NCI-H2196 (cell line): ENCODE measurements around the gene DACT1.
"Not testable (repeated sequence)": the region's sequence is repeated elsewhere in the genome, so short reads cannot be mapped to it uniquely, and the experiment has no call there.

ENCODE experiments used
- DNase-seq: peaks from one replicate; lab custom pipeline; 2025; ENCODE audit not compliant: unreplicated experiment; lab: John Stamatoyannopoulos, UW

Gene DACT1, protein sequence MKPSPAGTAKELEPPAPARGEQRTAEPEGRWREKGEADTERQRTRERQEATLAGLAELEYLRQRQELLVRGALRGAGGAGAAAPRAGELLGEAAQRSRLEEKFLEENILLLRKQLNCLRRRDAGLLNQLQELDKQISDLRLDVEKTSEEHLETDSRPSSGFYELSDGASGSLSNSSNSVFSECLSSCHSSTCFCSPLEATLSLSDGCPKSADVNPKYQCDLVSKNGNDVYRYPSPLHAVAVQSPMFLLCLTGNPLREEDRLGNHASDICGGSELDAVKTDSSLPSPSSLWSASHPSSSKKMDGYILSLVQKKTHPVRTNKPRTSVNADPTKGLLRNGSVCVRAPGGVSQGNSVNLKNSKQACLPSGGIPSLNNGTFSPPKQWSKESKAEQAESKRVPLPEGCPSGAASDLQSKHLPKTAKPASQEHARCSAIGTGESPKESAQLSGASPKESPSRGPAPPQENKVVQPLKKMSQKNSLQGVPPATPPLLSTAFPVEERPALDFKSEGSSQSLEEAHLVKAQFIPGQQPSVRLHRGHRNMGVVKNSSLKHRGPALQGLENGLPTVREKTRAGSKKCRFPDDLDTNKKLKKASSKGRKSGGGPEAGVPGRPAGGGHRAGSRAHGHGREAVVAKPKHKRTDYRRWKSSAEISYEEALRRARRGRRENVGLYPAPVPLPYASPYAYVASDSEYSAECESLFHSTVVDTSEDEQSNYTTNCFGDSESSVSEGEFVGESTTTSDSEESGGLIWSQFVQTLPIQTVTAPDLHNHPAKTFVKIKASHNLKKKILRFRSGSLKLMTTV

DNA sequence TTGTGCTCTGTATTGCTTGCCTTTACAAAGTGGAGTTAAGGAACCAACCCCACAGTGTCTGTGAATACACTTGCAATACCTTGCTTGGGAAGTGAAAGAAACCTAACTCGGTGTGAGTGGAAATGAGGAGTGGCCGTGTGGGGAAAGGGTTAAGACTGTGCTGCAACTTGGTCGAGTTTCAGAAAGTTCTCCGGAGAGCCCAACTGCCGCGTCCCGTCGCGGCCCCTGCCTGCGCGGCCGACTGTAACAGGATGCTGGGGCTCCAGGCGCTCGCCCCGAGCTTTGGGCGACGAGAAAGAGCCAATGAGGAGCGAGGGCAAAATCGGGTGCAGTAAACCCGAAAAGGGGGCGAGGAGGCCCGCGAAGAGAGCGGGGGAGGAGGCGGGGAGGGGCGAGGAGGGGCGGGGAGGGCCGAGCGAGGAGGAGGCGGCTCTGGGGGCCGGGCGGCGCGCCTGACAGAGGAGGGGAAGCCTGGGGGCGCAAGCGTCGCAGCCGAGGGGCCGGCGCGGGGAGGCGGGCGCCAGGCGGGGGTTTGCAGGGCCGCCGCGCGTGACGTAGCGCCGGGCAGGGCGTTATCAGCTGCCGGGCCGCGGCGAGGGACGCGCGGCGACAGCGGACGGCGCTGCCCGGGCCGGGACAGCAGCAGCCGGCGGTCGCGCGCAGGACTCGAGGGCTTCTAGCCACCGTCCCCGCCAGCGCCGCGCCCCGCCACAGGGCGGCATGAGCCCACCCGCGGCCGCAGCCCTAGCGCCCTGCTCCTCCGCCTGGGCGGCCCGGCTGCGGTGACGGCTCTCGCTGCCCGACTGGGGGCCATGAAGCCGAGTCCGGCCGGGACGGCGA lies at the start of gene DACT1:
DACT1 (plus strand) TSS at position 572 of the 840 bp plus-strand sequence; CDS start at position 813, 241 bp downstream.
- DNase-seq = no peak

DNA sequence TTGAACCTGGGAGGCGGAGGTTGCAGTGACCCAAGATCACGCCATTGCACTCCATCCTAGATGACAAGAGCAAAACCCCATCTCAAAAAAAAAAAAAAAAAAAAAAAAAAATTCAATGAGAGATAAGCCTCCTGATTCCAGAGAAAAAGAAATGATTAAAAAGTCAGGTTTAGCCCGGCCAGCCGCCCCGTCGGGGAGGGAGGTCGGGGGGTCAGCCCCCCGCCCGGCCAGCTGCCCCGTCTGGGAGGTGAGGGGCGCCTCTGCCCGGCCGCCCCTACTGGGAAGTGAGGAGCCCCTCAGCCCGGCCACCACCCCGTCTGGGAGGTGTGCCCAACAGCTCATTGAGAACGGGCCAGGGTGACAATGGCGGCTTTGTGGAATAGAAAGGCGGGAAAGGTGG lies 49.4 kb upstream of the DACT1 start:
- DNase-seq = not testable (repeated sequence)

DNA sequence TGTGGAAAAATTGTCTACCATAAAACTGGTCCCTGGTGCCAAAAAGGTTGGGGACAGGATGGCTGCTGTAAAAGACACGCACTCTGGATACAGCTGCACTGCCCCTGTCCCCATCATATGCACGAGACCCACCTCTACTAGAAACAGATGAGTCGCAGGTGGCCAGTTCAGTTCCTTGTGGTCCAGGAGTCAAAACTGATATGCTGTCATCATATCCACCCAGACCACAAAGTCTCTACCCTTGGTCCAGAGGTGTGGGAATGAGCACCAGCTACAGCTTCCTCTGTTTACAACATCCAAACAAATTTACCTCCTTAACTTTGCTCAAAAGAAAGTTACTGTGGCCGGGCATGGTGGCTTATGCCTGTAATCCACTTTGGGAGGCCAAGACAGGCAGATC lies 43.8 kb upstream of the DACT1 start:
- no peak for DNase-seq

DNA sequence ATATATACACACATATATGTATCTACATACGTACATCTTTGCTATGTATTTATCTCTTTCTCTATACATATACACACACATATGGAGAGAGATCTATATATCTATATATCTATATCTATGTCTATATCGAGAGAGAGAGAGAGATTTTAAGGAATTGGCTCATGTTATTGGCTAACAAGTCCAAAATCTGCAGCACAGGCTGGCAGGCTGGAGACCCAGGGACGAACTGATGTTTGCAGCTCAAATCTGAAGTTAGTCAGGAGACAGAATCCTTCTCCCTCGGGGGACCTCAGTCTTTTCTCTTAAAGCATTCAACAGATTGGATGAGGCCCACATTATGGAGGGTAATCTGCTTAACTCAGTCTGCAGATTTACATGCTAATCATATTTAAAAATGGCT lies 40.7 kb upstream of the DACT1 start:
- no peak for DNase-seq

DNA sequence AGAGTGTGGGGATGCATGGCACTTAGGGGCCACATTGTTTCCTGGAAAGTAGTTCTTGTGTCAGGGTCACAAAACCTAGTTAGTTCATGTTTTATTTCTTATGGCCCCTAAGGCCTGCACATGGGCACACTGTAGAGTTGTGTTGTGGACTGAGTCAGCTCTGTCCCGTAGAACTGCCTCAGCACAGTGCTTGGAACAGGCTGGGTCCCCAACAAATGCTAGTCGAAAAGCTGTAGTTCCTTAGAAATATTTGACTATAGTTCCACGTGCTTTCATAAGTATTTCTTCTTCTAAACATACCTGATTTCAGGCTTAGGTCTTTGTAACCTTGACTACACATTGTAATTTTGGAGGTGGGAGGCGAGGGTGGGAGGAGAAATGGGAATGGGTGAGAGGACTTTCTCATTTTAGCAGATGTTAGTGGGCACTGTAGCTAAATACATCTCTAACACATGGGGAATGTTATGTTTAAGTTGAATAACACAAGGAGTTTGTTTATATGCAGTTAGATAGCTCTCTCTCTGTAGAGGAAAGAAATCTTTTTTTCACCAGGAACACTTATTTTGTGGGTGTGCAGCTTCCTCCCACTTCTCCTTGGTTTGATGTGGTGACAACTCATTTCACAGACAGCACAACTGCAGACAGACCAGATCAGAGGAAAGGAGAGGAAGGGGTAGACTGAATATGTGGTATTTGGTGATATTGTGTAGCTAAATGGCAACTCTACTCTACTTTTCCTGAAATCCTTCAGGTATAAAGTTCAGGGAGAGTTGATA lies 39.5 kb upstream of the DACT1 start:
- DNase-seq = no peak

DNA sequence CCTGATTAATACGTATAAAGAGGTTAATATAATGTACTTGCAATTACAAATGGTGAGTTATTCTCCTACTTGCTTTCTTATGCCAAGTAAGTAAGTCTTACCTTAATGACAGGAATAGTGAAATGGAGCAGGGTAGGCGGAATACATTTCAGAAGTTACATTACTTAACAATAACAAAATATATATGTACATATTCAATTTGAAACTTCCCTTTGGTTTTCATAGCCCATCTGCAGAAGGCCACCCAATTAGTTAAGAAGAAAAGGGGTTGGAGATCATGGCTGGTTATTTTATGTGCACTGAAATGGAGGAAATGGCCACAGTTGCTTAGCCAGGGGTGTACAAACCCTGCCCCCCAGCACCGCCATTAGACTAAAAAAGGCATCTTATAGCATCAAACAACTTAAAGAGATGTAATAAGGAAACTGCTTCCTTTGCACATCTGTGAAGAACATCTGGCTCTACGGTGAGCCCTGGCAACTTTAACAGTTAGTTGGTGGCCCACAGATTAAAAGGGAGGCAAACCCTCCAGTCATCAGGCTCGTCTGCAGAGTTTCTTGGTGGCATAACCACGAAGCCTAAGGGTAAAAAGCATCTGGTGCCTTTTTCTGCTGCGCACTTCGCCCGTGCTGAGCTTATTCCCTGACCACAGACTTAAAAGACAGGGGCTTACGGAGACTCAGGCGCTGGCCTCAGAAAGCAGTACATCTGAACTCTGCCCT lies 38.8 kb upstream of the DACT1 start:
- DNase-seq = no peak

DNA sequence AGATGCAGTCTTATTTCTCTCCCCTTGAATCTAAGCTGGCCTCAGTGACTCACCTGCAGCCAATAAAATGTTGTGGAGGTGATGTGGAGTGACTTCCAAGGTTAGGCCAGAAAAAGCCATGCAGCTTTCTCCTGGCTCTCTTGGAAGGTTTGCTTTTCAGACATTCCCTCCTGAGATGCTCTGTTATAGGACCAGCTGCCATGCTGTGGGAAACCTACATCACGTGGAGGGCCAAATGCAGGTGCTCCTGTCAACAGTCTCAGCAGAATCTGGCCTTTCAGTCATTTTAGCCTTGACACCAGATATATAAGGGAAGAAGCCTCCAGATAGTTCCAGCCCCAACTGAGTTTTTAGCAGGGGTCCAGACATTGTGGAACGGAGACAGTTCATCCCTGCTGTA lies 38.1 kb upstream of the DACT1 start:
- no peak for DNase-seq

DNA sequence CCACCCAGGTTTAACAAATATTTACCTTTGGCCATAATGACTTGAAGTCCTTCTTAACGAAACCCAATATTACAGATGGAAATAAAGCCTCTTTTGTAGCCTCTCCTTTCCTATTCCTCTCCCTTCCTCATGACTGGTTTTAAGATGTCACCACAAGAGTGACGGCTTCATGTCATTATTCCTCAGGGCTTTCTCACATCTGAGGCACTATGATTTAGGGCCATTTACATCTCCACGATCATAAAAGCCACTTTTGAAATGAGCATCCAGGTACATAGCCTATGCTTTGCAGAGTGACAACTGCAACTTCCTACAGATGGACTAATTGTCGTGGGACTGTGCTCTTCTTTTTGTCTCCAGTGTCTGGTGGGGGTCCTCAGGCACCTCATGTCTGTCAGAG lies 32.3 kb upstream of the DACT1 start:
- no peak for DNase-seq

DNA sequence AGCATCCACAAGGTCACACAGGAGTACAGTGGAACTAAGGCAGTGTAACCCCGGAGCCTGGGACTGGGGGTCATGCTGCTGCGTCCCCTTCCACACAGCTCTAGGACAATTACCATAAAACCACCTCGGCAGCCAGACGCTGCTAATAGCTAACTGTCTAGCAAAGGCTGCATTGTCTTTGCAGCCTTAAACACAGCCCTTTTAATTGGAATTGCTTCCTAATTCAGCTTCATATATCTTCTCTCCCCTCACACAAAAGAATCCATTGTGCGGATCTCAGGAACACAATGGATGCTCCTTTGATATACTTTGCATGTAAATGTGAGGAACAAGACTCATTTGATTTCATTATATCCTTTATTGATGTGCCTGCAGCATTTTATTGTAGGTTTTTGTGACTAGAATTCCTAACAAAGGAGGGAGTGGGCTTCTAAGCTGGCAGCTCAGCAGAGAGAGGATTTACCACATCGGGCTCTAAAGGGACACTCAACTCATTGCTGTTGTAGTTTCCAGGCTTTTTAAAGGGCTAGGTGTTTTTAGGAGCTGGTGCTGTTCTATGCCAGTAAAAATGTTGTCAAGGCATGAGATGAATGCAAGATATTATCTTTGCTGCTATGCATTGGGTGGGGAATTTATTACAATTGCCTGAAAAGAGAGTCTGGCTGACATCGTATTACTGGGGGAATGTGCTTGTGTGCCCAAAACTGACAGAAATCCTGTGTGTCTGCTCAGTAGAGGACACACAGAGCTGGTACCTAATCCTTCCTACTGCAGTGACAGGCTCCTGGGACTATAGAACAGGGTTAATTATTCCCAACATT lies 30.4 kb upstream of the DACT1 start:
- no peak for DNase-seq

DNA sequence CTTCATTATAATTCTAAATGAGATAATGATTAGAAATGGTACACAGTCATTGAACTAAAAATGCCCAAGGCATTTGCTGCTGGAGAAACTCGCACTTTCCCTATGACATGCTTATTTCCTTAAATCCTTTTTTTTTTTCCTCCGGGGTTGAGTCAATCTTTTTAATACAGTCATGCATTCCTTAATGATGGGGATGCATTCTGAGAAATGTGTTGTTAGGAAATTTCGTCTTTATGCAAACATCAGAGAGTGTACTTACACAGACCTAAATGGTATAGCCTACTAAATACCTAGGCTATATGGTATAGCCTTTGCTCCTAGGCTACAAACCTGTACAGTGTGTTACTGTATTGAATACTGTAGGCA lies 29.8 kb upstream of the DACT1 start:
- DNase-seq = no peak

DNA sequence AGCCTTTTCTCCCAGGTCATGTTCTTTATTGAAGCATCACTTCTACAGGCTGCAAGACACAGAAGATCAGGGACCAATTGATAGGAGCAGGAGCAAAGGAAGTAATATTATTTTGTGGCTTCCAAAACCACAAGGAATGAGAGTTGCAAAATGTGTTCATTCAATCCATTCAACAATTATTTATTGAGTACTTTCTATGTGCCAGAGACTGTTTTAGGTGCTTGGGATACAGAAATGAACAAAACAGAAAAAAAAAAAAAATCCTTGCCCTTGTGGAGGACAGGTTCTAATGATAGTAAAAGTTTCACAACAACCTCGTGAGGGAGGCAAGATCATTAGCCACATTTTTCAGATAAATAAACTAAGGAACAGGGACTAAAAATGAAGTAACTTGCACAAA lies 20.1 kb upstream of the DACT1 start:
- DNase-seq = no peak

DNA sequence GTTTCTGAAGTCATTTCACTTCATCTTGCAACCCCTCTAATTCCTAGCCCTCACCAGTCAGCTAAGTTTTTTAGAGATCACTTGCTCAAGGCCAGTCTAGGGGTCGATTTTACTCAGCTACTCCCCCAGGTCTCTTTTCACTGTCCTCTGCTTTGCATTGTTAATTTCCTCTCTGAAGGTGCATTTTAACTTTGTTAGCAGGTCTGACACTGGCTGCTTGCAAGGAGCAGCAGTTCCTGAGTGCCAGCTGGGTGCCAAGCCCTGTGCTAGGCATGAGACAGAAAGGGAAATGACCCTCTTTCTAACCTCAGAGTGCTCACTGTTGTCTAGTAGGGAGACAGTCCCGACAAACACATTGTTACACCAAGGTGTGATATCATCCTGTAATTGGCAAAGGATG lies 17.8 kb upstream of the DACT1 start:
- no peak for DNase-seq

DNA sequence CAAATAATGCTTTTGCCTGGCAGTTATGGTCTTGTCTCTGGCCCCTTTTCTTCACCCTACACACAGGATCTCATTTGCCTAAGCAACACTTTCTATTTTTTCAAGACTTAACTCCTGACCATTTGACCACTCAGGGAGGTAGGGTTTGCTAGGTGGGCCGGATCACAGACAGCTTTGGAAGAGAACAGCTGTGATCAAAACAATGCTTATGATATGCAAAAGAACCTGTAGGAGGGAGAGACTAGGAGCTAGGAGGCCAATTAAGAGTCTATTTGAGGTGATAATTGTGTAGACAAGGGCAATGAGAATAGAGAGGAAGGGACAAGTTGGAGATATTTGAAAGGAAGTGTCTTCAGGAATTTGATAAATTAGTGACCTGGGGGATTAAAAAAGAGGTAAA lies 12.3 kb upstream of the DACT1 start:
- DNase-seq = no peak

DNA sequence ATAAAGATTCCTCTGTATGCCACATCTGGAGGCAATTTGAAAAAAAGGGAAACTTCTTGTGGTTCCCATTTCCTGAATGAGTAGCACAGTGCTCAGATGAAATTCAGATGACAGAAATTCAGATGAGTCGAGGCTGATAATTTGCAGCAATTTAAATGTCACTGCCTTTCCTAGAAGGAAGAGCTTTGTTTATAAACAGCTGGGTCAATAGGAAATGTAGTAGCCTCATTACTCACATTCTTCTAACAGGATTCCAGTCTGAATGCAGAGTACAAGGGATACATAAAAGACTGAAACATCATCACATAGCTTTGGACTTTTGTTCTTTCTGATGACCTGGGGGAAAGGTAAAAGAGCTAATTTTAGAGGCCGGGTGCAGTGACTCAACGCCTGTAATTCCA lies 11.3 kb upstream of the DACT1 start:
- no peak for DNase-seq

DNA sequence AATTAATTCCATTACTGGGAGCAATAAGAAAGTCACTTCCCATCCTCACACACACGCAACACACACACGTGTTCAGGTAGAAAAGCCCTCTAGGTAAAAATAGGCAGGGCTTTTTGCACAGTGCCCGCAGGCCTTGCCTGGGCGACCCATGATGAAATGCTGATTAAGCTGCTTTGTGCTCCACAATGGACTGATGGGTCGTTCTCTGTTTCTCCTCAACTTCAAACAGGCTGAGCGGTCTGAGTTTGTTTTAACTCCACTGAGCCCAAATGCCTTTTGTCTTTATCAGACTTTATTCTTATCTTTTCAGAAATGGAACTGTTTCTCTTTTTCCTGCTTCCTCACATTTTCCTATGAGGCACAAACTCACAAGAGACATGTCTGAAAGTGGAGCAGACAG lies 9.4 kb upstream of the DACT1 start:
- no peak for DNase-seq

DNA sequence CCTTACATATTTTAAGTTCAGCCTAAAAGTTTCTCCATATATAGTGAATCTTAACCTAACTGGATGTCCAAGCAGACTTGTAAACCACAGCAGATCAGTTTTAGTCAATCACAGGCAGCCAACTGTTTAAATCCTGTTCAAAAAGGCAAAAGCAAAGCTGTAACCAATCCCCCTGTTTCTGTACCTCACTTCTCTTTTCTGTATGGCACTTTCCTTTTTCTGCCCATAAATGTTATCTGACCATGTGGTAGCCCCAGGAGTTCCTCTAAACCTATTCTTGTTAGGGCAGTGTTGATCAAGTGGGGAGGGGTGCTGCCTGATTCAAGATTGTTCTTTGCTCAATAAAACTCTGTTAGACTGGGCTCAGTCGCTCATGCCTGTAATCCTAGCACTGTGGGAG lies 8.5 kb upstream of the DACT1 start:
- DNase-seq = no peak

DNA sequence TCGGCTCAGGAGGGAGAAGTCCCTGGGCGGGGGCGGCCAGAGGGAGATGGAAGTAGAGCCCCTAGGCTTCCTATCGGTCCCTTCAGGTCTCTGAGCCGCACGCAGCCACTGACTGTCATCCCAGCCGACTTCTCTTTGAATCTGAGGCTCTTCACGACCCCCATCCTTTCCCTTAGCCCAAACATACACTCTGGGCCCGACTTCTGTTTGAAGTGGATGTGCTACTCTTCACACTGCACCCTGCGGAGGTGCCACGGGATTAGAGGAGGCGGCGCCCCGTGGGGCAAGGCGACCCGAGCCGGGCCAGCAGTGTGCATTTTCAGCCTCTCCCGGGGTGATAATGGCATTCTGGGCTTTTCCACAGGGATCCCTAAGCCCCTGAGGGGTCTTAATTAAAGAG lies 6.0 kb upstream of the DACT1 start:
- no peak for DNase-seq

DNA sequence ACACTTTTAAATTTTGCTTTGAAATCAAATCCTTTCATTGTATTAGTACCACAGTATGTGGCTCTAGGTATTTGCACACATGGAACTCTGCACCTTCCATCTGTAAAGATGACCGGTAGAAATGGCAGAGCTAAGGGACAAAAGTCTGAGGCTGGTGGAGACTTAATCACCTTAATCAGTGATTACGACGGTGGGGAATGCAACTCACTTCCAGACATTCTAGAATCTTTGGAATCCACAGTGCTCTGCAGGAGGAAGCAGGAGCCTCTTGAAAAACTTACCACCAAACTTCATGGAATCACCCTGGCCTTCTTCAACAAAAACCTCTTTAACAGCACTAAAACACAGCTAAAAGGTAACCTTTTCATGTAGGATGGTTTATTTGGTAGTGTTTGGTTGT lies 3.9 kb upstream of the DACT1 start:
- no peak for DNase-seq

DNA sequence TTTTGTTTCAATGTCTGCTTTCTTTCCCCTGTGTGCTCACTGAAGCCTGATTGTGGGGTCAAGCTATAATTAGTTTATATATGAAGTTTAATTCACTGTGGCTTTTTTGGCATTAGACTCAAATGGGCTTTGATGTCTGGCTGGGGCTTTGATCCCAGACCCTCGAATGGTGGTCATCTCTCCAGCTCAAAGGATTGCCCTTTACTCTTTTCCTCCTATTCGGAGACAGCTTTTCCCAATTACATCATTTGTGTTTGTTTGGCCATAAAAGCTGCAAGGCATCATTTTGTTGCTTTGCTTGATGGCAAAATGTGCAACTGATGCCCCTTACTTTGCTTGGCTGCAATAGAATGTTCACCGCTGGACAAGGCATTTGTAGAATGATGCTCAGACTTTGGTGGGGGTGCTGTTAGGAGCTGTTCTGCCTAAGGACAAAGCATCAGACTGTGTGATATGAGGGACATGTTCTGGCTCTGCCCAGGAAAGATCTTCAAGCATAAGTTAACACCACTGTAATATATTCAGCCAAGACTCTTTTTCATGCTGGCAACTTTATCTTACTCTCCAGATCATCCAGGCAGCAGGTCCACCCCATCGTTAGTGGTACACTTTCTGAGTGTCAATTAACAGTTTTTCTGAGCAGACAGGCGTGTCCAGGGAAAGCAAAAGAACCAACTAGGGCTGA lies 3.2 kb upstream of the DACT1 start:
- DNase-seq = no peak
